SK-N-SH (cell line): Measurements from ENCODE around the gene IPPK. TPM values are rescaled to one million over a fixed set of nuclear protein-coding genes. Genes with fewer than 3 reads are reported as not detected.

Experiments
- CTCF ChIA-PET: fragments of 300-600, 350-600 bp; formaldehyde crosslinking; extraction: SDS; loops from one replicate; lab custom pipeline; 2021; lab: Yijun Ruan, JAX
- POLR2A ChIA-PET: fragments of 350-600 bp; sonication (Branson Sonifier 250); formaldehyde crosslinking; extraction: SDS; loops from one replicate; lab custom pipeline; 2020; ENCODE audit warnings: antibody characterized with exemption, inconsistent platforms; lab: Yijun Ruan, JAX
- DNase-seq: peaks from one replicate; pipeline ENCODE4 v3.0.0; 2012
- H2AFZ ChIP-seq: fragments of 200-600 bp; sonication (generic); 2 replicates; pipeline ENCODE4 v1.8.1; 2016; ENCODE audit warnings: antibody characterized with exemption, mild to moderate bottlenecking, low read depth
- H3F3A ChIP-seq: fragments of 200-600 bp; sonication (generic); replicated peaks from 2 replicates; pipeline ENCODE3; 2016; ENCODE audit warnings: antibody characterized with exemption, mild to moderate bottlenecking; ENCODE audit not compliant: insufficient read depth
- H3K27ac ChIP-seq, 2 experiments: fragments of 200-500 bp in 1 of 2; fragments of 200-600 bp in 1 of 2; sonication (Bioruptor generic) in 1 of 2; sonication (generic), shearing (Covaris generic) in 1 of 2; 2 replicates each; pipeline versions ENCODE4 v1.5.1 to v1.6.1; 2014 to 2016; ENCODE audit warnings: low read depth in 2 of 2, inconsistent platforms in 1 of 2, low read length in 1 of 2, mild to moderate bottlenecking in 1 of 2, mixed read lengths in 1 of 2
- H3K27me3 ChIP-seq: fragments of 200-600 bp; sonication (generic), shearing (Covaris generic); 2 replicates; pipeline ENCODE4 v1.6.1; 2016; ENCODE audit warnings: mixed run types; ENCODE audit not compliant: insufficient read depth
- H3K36me3 ChIP-seq, 2 experiments: fragments of 200-500 bp in 1 of 2; fragments of 200-600 bp in 1 of 2; sonication (Bioruptor generic) in 1 of 2; sonication (generic) in 1 of 2; replicated peaks in 1 of 2; 2 replicates each; pipeline versions ENCODE3 to v1.5.1; 2014 to 2016; ENCODE audit warnings: low read length in 1 of 2, mild to moderate bottlenecking in 1 of 2; ENCODE audit not compliant: insufficient read depth in 2 of 2, control insufficient read depth in 1 of 2
- H3K4me1 ChIP-seq, 2 experiments: fragments of 200-500 bp in 1 of 2; fragments of 200-600 bp in 1 of 2; sonication (Bioruptor generic) in 1 of 2; sonication (generic), shearing (Covaris generic) in 1 of 2; 2 replicates each; pipeline versions ENCODE4 v1.5.1 to v1.6.1; 2014 to 2016; ENCODE audit warnings: low read depth in 1 of 2, low read length in 1 of 2, mixed run types in 1 of 2; ENCODE audit not compliant: insufficient read depth in 2 of 2, control insufficient read depth in 1 of 2
- H3K4me2 ChIP-seq: fragments of 200-600 bp; sonication (generic), shearing (Covaris generic); 2 replicates; pipeline ENCODE4 v1.6.1; 2017; ENCODE audit warnings: mixed run types
- H3K4me3 ChIP-seq, 2 experiments: fragments of 200-500 bp in 1 of 2; fragments of 200-600 bp in 1 of 2; sonication (Bioruptor generic) in 1 of 2; sonication (generic), shearing (Covaris generic) in 1 of 2; 2 replicates each; pipeline versions ENCODE4 v1.5.1 to v1.8.1; 2014 to 2016; ENCODE audit warnings: low read depth in 2 of 2, inconsistent platforms in 1 of 2, low read length in 1 of 2, mild to moderate bottlenecking in 1 of 2, mixed read lengths in 1 of 2, moderate library complexity in 1 of 2
- H3K79me2 ChIP-seq: fragments of 200-600 bp; sonication (generic); 2 replicates; pipeline ENCODE4 v1.8.1; 2017; ENCODE audit warnings: mild to moderate bottlenecking; ENCODE audit not compliant: insufficient read depth
- H3K9ac ChIP-seq: fragments of 200-600 bp; sonication (generic); 2 replicates; pipeline ENCODE4 v1.6.1; 2017; ENCODE audit warnings: mixed run types
- H3K9me2 ChIP-seq: fragments of 200-600 bp; sonication (generic); 2 replicates; pipeline ENCODE4 v1.6.1; 2017; ENCODE audit warnings: mixed run types
- H3K9me3 ChIP-seq: fragments of 200-600 bp; sonication (generic); 2 replicates; pipeline ENCODE4 v1.6.1; 2017; ENCODE audit warnings: mixed run types, mild to moderate bottlenecking, moderate library complexity
- H4K20me1 ChIP-seq: fragments of 200-600 bp; sonication (generic); 2 replicates; pipeline ENCODE4 v1.6.1; 2017; ENCODE audit warnings: mild to moderate bottlenecking, mixed run types; ENCODE audit not compliant: insufficient read depth
- ELF1 ChIP-seq: IDR thresholded peaks from 2 replicates; pipeline ENCODE4 v1.4.0; 2012
- EP300 ChIP-seq, 2 experiments: IDR thresholded peaks; 2 replicates each; pipeline versions ENCODE4 v1.4.0 to v1.6.1; 2012; ENCODE audit warnings: borderline replicate concordance in 1 of 2, low read depth in 1 of 2, low read length in 1 of 2
- EZH2phosphoT487 ChIP-seq: fragments of 200-600 bp; sonication (generic); IDR thresholded peaks from 2 replicates; pipeline ENCODE4 v1.6.1; 2017; ENCODE audit warnings: low read depth, mixed run types, mild to moderate bottlenecking, antibody characterized with exemption, moderate library complexity, borderline replicate concordance
- FOXJ3 ChIP-seq: sonication (generic); formaldehyde crosslinking; IDR thresholded peaks from 2 replicates; pipeline ENCODE4 v1.5.1; 2020; ENCODE audit warnings: mild to moderate bottlenecking, missing genetic modification reagents
- GABPA ChIP-seq: IDR thresholded peaks from 2 replicates; pipeline ENCODE4 v1.4.0; 2012; ENCODE audit warnings: low read depth, mild to moderate bottlenecking
- MEF2A ChIP-seq: IDR thresholded peaks from 2 replicates; pipeline ENCODE4 v1.4.0; 2012; ENCODE audit warnings: low read depth, borderline replicate concordance
- MXI1 ChIP-seq: IDR thresholded peaks from 2 replicates; pipeline ENCODE4 v1.6.1; 2012; ENCODE audit warnings: mild to moderate bottlenecking, low read depth, low read length, improper control_type of control experiment
- RAD21 ChIP-seq: IDR thresholded peaks from 2 replicates; pipeline ENCODE4 v1.6.1; 2012; ENCODE audit warnings: mild to moderate bottlenecking, low read length
- RCOR1 ChIP-seq: fragments of 150-350 bp; IDR thresholded peaks from 2 replicates; pipeline ENCODE4 v1.6.1; 2017; ENCODE audit warnings: antibody characterized with exemption, low read length
- RFX5 ChIP-seq: IDR thresholded peaks from 2 replicates; pipeline ENCODE4 v1.6.1; 2012; ENCODE audit warnings: mild to moderate bottlenecking, improper control_type of control experiment, low read length
- TAF1 ChIP-seq: IDR thresholded peaks from 2 replicates; pipeline ENCODE4 v1.6.1; 2012; ENCODE audit warnings: low read depth, mild to moderate bottlenecking, low read length, moderate library complexity, borderline replicate concordance
- YY1 ChIP-seq: IDR thresholded peaks from 2 replicates; pipeline ENCODE4 v1.4.0; 2012; ENCODE audit warnings: low read depth, mild to moderate bottlenecking
- WGBS: methylation state at CpG from one replicate; pipeline ENCODE4 v1.1.6; 2017; ENCODE audit warnings: low lambda C conversion rate; 5-methylcytosine and 5-hydroxymethylcytosine counted together
- polyA plus RNA-seq, 3 experiments: library from polyadenylated mRNA; depleted of rRNA; stranded (reverse); fragments of >200 nt; gene quantifications; 2 replicates each; pipeline ENCODE4 v1.2.3, GENCODE V29; 2012
- TF ChIP-seq, protein P1 (sequence below): fragments of 150-350 bp; IDR thresholded peaks from 2 replicates; pipeline ENCODE4 v1.6.1; 2017; ENCODE audit warnings: antibody characterized with exemption, low read length, low read depth, borderline replicate concordance
- TF ChIP-seq, protein P2 (sequence below): IDR thresholded peaks from 2 replicates; pipeline ENCODE4 v1.4.0; 2012; ENCODE audit warnings: low read depth
- TF ChIP-seq, protein P3 (sequence below): IDR thresholded peaks from 2 replicates; pipeline ENCODE4 v1.6.1; 2012; ENCODE audit warnings: mild to moderate bottlenecking, low read depth, low read length, moderate library complexity

Gene IPPK
- polyA plus RNA-seq, 1 of the 3 experiments (the other 2 are of a cell fraction) = 16.5 TPM

DNA sequence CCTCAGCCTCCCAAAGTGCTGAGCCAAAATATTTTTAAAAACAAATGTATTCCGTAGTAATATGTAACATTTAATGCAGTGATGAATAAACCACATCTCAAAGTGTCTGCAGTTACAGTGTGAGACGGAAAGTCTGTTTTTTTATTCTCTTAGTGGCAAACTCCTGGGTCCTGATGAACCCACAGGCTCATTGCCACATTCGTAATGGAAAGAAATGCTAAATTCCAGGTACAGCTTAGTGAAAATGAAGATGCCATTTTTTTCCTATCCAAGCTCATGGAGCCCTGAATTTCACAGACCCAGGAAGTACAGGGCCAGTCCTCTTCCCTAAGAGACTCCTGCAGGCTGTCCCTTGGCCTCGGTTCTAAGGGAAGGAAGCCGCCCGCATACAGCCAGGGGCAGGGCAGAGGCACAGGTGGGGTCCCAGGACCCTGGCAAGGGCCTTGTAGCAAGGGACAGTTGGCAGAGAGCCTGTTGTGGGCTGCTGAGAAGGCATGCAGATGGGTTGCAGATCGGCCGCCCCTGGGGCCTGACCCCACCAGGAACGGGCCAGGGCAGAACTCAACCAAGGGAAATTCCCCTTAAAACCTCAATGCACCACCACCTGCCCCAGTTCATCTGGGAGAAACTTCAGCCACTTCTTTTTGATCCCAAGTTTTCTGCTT is 36.2 kb downstream of the IPPK start:
- Histone ChIP-seq H3K9ac (no peak overlapping the region), H3K4me1 (no peaks in the 10 kb centered on the region), H2AFZ (no peak overlapping the region), H3K36me3 (peaks cover 37 to 65% of the 10 kb centered on the region in 2 experiments), H3K9me3 (no peaks in the 10 kb centered on the region), H3K27me3 (no peaks in the 10 kb centered on the region), H3K4me2 (no peak overlapping the region), H3K4me3 (no peak overlapping the region), H3K79me2 (no peaks in the 10 kb centered on the region; the same call in 1 of the 2 replicates), H3K27ac (no peak overlapping the region), H3K9me2 (no peaks in the 10 kb centered on the region), H3F3A (no peaks in the 10 kb centered on the region), H4K20me1 (no peaks in the 10 kb centered on the region)
- ChIA-PET CTCF (interaction anchor here (0.6 to 3.8 kb wide), 31 partner anchors 8 to 499 kb away, joined by 3 to 30 read pairs (median 4); partner anchors contain the start of genes CENPP and NOL8), POLR2A (no interaction called here)
- no peak for DNase-seq
- WGBS = 97% methylated on average over 4 of the region's 9 CpGs
- TF ChIP-seq ELF1 (no peak), MXI1 (no peak), RAD21 (no peak)

DNA sequence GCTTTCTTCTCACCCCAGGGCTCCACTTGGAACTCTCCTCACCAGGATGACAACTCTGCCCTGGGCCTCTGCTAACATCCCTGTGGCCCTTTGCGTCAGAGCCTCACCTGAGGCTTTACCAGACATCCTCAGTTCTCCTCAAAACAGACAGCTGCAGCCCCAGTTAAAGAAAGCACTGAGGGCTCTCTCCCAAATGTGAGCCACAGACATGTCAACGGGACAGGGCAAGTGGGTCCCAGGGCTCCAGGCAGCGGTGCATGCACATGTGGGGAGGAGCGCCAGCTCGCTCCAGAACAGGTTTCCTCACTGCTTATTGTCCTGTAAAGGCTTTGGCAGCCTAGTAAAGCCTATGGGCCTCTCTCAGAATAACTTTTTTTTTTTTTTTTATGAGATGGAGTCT is 37.3 kb downstream of the IPPK start:
- Histone ChIP-seq H3K9me2 (no peaks in the 10 kb centered on the region), H2AFZ (no peak overlapping the region), H3K36me3 (peaks cover 41 to 58% of the 10 kb centered on the region in 2 experiments), H3K9me3 (no peaks in the 10 kb centered on the region), H4K20me1 (no peaks in the 10 kb centered on the region), H3K4me2 (no peak overlapping the region), H3K27ac (no peak overlapping the region), H3K27me3 (no peaks in the 10 kb centered on the region), H3K4me3 (no peak overlapping the region), H3K4me1 (no peaks in the 10 kb centered on the region), H3K79me2 (no peaks in the 10 kb centered on the region; the same call in 1 of the 2 replicates), H3F3A (no peaks in the 10 kb centered on the region), H3K9ac (no peak overlapping the region)
- no peak for DNase-seq
- TF ChIP-seq YY1 (no peak), EP300 (IDR thresholded peaks at IDR 0.05; ENCODE audit: borderline replicate concordance in 1 of 2, low read depth in 1 of 2, low read length in 1 of 2) (no peak), MEF2A (no peak), RFX5 (no peak), FOXJ3 (no peak), TAF1 (no peak), RCOR1 (no peak), EZH2phosphoT487 (no peak), GABPA (no peak), RAD21 (no peak)
- TF ChIP-seq, protein P1, sequence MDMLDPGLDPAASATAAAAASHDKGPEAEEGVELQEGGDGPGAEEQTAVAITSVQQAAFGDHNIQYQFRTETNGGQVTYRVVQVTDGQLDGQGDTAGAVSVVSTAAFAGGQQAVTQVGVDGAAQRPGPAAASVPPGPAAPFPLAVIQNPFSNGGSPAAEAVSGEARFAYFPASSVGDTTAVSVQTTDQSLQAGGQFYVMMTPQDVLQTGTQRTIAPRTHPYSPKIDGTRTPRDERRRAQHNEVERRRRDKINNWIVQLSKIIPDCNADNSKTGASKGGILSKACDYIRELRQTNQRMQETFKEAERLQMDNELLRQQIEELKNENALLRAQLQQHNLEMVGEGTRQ = no peak
- TF ChIP-seq, protein P2, sequence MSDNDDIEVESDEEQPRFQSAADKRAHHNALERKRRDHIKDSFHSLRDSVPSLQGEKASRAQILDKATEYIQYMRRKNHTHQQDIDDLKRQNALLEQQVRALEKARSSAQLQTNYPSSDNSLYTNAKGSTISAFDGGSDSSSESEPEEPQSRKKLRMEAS = no peak
- TF ChIP-seq, protein P3, sequence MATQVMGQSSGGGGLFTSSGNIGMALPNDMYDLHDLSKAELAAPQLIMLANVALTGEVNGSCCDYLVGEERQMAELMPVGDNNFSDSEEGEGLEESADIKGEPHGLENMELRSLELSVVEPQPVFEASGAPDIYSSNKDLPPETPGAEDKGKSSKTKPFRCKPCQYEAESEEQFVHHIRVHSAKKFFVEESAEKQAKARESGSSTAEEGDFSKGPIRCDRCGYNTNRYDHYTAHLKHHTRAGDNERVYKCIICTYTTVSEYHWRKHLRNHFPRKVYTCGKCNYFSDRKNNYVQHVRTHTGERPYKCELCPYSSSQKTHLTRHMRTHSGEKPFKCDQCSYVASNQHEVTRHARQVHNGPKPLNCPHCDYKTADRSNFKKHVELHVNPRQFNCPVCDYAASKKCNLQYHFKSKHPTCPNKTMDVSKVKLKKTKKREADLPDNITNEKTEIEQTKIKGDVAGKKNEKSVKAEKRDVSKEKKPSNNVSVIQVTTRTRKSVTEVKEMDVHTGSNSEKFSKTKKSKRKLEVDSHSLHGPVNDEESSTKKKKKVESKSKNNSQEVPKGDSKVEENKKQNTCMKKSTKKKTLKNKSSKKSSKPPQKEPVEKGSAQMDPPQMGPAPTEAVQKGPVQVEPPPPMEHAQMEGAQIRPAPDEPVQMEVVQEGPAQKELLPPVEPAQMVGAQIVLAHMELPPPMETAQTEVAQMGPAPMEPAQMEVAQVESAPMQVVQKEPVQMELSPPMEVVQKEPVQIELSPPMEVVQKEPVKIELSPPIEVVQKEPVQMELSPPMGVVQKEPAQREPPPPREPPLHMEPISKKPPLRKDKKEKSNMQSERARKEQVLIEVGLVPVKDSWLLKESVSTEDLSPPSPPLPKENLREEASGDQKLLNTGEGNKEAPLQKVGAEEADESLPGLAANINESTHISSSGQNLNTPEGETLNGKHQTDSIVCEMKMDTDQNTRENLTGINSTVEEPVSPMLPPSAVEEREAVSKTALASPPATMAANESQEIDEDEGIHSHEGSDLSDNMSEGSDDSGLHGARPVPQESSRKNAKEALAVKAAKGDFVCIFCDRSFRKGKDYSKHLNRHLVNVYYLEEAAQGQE = no peak
- ChIA-PET CTCF (interaction anchor here (1.5 to 3.8 kb wide), 7 partner anchors 16 to 493 kb away, joined by 4 to 30 read pairs (median 14); partner anchors contain the start of genes CENPP and NOL8), POLR2A (no interaction called here)
- WGBS = 100% methylated on average over 4 of the region's 5 CpGs
